ENCODE results near the gene BIRC6.
"Not testable (repeated sequence)": the region's sequence is repeated elsewhere in the genome, so short reads cannot be mapped to it uniquely, and the experiment has no call there.

BIRC6 gene

DNA sequence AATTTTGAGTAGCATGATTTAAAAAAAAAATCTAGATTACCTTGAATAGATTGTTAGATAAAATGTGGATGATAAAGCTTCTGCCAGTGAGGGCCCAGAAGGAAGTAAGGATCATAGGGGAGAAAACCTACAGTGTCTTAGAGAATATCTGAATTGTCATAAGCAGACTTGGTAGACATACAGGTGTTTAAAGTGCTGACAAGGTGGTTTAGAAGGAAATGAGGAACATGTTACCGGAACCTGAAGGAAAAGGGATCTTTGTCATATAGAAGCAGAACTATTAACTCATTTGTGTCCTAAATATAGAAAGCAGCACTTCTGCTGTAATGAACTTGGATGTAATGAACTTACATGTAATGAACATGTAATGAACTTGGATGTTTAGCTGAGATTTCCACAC is 176.1 kb downstream of the BIRC6 start:
- no peak for FAIRE-seq
- no peak for DNase-seq (ENCODE audit: insufficient read length, low spot score)
- TF ChIP-seq CTCF (IDR thresholded peaks at IDR 0.05; ENCODE audit: insufficient read depth, missing control alignments): no peak

DNA sequence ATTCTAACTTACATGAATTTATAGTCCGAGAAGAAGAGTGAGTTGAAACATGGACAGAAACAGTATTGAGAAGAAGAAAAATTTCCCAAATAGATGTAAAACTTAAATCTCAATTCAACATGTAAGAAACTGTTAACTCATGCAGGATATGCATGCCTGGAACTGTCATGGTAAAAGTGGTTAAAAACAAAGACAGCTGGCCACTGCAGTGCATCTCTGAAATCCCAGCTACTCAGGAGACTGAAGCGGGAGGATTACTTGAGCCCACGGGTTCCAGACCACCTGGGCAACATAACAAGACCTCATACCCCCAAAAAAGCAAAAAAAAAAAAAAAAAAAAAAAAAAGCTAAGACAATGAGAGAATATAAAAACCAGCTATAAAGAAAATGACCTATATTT is 178.0 kb downstream of the BIRC6 start:
- TF ChIP-seq CTCF (IDR thresholded peaks at IDR 0.05; ENCODE audit: insufficient read depth, missing control alignments): no peak
- DNase-seq (ENCODE audit: insufficient read length, low spot score): no peak
- FAIRE-seq: no peak

DNA sequence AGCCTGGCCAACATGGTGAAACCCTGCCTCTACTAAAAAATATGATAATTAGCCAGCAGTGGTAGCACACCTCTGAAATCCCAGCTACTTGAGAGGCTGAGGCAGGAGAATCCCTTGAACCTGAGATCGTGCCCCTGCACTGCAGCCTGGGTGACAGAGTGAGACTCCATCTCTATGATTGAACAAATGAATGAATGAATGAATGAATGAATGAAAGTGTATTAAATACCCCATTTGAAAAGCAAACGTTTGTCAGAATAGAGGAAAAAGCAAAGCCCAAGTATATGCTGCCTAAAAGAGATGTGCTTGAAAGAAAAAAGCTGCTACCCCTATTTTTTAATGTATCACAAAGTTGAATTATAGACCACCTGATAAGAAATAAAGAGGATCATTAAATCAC is 181.9 kb downstream of the BIRC6 start:
- TF ChIP-seq CTCF (IDR thresholded peaks at IDR 0.05; ENCODE audit: insufficient read depth, missing control alignments): no peak
- DNase-seq (ENCODE audit: insufficient read length, low spot score) (no peak), FAIRE-seq (peak; percentile 44)

GRCh38 chr2:32552483-32552882 is 195.7 kb downstream of the BIRC6 start:
- not testable (repeated sequence) for DNase-seq (ENCODE audit: insufficient read length, low spot score); FAIRE-seq

- DNase-seq (ENCODE audit: insufficient read length, low spot score) (no peak), FAIRE-seq (no peak)
- peak; percentile 79 for TF ChIP-seq CTCF (IDR thresholded peaks at IDR 0.05; ENCODE audit: insufficient read depth, missing control alignments)
Measured at GRCh38 chr2:32553829-32554432, 197.1 kb downstream of the BIRC6 start.

GRCh38 chr2:32558492-32558891 is 201.7 kb downstream of the BIRC6 start:
- TF ChIP-seq CTCF (IDR thresholded peaks at IDR 0.05; ENCODE audit: insufficient read depth, missing control alignments): no peak
- FAIRE-seq: no peak
- no peak for DNase-seq (ENCODE audit: insufficient read length, low spot score)

GRCh38 chr2:32559136-32559535 is 202.3 kb downstream of the BIRC6 start:
- FAIRE-seq (no peak), DNase-seq (ENCODE audit: insufficient read length, low spot score) (no peak)
- TF ChIP-seq CTCF (IDR thresholded peaks at IDR 0.05; ENCODE audit: insufficient read depth, missing control alignments): no peak

GRCh38 chr2:32562906-32563305 is 206.1 kb downstream of the BIRC6 start:
- peak; percentile 46 for FAIRE-seq
- no peak for TF ChIP-seq CTCF (IDR thresholded peaks at IDR 0.05; ENCODE audit: insufficient read depth, missing control alignments)
- no peak for DNase-seq (ENCODE audit: insufficient read length, low spot score)

Data from D721Med (cell line).